ENCODE data around the gene GTF2IRD1.
"Not testable (repeated sequence)": the region's sequence is repeated elsewhere in the genome, so short reads cannot be mapped to it uniquely, and the experiment has no call there.

GTF2IRD1 gene

GRCh38 chr7:74518654-74519053 is 64.9 kb downstream of the GTF2IRD1 start:
- no peak for DNase-seq

GRCh38 chr7:74519395-74519794 is 65.7 kb downstream of the GTF2IRD1 start:
- no peak for DNase-seq

- no peak for DNase-seq
These were observed 68.1 kb downstream of the GTF2IRD1 start for GRCh38 chr7:74521855-74522254.

DNA sequence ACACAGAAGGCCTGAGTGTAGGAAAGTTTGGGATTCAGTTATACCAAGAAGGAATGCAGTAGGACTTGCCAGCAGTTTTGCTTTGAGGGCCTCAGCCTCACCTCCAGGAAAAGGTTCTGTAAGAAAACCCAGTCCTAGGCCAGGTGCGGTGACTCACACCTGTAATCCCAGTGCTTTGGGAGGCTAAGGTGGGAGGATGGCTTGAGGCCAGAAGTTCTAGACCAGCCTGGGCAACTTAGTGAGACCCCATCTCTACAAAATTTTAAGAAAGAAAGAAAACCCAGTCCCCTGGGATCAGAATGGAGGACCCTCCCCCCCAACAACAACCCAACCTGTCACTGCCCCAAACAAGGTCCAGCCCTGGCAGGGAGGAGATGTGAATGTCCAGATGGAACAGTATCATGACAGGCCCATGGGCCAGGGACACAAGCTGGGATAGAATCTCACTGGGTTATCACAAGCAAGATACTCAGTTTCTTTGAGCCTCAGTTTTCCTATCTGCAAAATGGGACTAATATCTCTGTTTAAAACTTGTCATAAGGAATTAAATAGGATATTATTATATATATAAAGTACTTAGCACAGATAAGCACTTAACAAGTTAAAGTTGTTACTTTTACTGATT is 68.7 kb downstream of the GTF2IRD1 start:
- DNase-seq = no peak

GRCh38 chr7:74523015-74523414 is 69.3 kb downstream of the GTF2IRD1 start:
- no peak for DNase-seq

GRCh38 chr7:74525140-74525539 is 71.4 kb downstream of the GTF2IRD1 start:
- DNase-seq = no peak

DNA sequence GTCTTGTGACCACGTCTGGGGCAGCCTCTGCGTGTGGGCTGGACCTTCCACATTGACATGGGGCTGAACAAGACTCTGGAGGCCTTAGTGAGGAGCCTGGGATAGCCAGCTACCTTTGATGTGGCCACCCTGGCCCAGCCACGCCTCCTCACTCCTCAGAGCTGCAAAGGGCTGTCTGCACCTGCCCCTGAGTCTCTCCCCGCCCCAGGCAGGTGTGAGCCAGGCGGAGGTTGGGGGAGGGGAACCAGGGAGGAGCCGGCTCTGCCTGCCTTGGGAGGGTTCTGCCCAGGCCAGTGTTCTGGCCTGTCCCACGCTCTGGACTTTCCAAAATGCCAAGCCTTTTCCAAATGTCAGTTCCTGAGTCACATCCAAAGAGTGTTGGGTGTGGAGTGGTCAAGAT is 72.2 kb downstream of the GTF2IRD1 start:
- peak; percentile 3 to 24 for DNase-seq

- DNase-seq = no peak
These were observed 73.1 kb downstream of the GTF2IRD1 start for GRCh38 chr7:74526780-74527179.

DNA sequence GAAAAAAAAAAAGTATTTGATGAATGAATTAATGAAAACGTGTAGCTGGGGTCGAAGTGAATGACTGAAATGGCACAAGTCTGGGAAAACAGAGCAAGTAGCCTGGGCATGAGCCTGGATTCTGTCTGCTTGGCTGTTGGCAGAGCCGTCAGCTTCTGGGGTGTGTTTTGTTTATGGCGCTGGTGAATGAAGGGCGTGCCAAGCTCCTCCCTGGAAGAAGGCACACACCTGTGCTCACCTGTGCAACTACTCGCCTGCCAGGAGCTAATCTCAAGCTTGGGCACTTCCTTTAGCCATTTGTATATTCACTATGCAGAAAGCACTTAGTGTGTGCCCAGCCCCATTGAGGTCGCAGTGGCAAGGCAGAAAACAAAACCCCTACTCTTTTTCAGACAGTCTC is 74.1 kb downstream of the GTF2IRD1 start:
- DNase-seq = no peak

- not testable (repeated sequence) for DNase-seq
These were observed 75.1 kb downstream of the GTF2IRD1 start for GRCh38 chr7:74528773-74529172.

- DNase-seq = no peak
These were observed 82.2 kb downstream of the GTF2IRD1 start for GRCh38 chr7:74535951-74536356.

DNA sequence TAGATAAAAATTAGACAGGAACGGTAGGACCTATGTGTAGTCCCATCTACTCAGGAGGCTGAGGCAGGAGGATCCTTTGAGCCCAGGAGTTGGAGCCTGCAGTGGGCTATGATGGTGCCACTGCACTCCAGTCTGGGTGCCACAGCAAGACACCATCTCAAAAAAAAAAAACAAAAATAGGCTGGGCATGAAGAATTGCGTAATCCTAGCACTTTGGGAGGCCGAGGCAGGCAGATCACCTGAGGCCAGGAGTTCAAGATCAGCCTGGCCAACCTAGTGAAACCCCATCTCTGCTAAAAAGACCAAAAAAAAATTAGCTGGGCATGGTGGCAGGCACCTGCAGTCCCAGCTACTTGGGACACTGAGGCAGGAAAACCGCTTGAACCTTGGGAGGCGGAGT is 88.2 kb downstream of the GTF2IRD1 start:
- not testable (repeated sequence) for DNase-seq

- no peak for DNase-seq
These were observed 88.9 kb downstream of the GTF2IRD1 start for GRCh38 chr7:74542558-74543117.

- DNase-seq = peak; percentile 74 to 88
These were observed 91.2 kb downstream of the GTF2IRD1 start for GRCh38 chr7:74544706-74545469.

GRCh38 chr7:74545921-74546320 is 92.2 kb downstream of the GTF2IRD1 start:
- DNase-seq = no peak

DNA sequence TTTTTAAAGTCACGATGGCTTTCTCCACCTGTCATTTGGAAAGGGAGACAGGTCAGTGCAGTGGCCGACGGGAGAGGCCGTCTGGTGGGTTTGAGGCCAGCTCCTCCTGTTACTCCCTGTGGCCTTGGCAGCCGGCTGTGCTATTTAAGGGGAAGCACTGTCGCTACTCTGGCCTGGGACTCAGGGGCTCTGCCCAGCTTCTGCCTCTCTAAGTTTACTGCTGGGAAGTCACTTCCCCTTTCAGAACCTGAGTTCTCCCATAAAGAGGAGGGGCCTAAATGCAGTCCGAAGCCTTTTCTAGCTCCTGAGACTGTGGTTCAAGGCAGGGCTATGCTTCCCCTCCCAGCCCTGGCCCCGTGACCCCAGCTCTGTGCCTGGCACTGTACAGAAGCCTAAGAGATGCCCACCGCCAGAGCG is 99.9 kb downstream of the GTF2IRD1 start:
- DNase-seq = peak; percentile 2 to 8

- DNase-seq = no peak
These were observed 100.5 kb downstream of the GTF2IRD1 start for GRCh38 chr7:74554178-74554577.

- no peak for DNase-seq
These were observed 106.5 kb downstream of the GTF2IRD1 start for GRCh38 chr7:74560086-74560719.

- DNase-seq = no peak
These were observed 108.3 kb downstream of the GTF2IRD1 start for GRCh38 chr7:74561898-74562613.

DNA sequence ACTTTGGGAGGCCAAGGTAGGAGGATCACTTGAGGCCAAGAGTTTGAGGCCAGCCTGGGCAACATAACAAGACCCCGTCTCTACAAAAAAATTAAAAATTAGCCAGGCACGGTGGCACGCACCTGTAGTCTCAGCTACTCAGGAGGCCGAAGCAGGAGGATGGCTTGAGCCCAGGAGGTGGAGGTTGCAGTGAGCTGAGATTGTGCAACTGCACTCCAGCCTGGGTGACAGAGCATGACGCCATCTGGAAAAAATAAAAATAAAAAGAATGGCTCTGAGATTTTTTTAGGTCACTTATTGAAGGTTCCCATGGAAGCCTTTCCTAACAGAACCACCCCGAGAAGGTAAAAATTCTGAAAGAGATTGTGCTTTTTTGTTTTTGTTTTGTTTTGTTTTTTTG is 109.9 kb downstream of the GTF2IRD1 start:
- DNase-seq = not testable (repeated sequence)

GRCh38 chr7:74567318-74567668 is 113.6 kb downstream of the GTF2IRD1 start:
- DNase-seq = no peak

DNA sequence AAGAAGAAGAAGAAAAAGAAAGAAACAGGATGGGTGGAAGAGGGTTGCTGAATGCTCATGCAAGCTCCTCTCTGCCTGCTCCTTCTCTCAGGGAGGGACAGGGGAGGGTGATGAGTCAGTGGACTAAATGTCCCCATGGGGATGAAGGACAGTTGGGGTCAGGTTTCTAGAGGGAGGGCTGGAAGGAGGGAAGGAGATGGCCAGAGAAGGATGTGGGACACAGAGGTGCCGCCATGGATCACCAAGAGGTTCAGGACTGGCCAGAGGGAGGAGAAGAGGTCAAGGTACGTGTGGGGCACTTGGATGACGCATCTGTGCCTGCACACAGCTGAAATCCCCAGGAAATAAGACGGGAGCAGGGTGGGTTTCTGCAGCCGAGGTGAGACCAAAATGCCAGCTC is 115.0 kb downstream of the GTF2IRD1 start:
- no peak for DNase-seq

- no peak for DNase-seq
These were observed 115.9 kb downstream of the GTF2IRD1 start for GRCh38 chr7:74569501-74570075.

All from inflammatory macrophage treated with lipopolysaccharide for 1 hour (primary cell).